Liver (tissue), 3 donors: ENCODE measurements around the gene TNFRSF8.

Experiments
- GABPA ChIP-seq, 2 donors: IDR thresholded peaks in 1 of 2; conservative IDR thresholded peaks in 1 of 2; 2 replicates each; pipeline ENCODE4 v1.6.1; 2016; ENCODE audit warnings: antibody characterized with exemption in 2 of 2, mild to moderate bottlenecking in 1 of 2, moderate library complexity in 1 of 2
- TF ChIP-seq, protein P1 (sequence below): fragments of 150-350 bp; IDR thresholded peaks from 2 replicates; pipeline ENCODE4 v1.5.1; 2017; ENCODE audit warnings: improper control_type of control experiment, low read depth, low read length; ENCODE audit not compliant: missing input control
- TF ChIP-seq, protein P2 (sequence below): IDR thresholded peaks from 2 replicates; pipeline ENCODE4 v1.6.1; 2016; ENCODE audit warnings: antibody characterized with exemption
- donor health status: healthy.
- donor health status: healthy.

DNA sequence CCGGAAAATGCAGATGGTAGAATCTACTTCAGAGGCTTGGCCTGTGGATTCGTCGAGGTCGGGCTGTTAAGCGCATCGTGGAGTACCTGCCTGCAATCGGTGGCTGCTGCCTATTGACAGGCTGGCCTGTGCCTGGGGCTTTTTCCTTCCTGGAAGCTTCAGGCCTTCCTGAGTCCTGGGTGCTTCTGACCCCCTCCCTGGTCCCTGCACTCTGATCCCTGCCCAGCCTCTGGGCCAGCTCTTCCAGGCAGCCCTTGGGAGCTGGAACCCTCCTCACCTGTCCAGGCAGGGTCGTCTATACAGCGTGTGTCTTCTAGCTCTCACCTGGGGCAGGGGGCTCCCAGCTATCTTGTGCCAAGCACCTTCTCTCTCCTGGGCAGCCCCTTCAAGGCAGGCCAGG lies 63.7 kb downstream of the TNFRSF8 start:
- no peak for TF ChIP-seq GABPA (IDR thresholded peaks at IDR 0.05 in 1 of 2, conservative IDR thresholded peaks at IDR 0.05 in 1 of 2)
- TF ChIP-seq, protein P1, sequence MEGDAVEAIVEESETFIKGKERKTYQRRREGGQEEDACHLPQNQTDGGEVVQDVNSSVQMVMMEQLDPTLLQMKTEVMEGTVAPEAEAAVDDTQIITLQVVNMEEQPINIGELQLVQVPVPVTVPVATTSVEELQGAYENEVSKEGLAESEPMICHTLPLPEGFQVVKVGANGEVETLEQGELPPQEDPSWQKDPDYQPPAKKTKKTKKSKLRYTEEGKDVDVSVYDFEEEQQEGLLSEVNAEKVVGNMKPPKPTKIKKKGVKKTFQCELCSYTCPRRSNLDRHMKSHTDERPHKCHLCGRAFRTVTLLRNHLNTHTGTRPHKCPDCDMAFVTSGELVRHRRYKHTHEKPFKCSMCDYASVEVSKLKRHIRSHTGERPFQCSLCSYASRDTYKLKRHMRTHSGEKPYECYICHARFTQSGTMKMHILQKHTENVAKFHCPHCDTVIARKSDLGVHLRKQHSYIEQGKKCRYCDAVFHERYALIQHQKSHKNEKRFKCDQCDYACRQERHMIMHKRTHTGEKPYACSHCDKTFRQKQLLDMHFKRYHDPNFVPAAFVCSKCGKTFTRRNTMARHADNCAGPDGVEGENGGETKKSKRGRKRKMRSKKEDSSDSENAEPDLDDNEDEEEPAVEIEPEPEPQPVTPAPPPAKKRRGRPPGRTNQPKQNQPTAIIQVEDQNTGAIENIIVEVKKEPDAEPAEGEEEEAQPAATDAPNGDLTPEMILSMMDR: no peak
- TF ChIP-seq, protein P2, sequence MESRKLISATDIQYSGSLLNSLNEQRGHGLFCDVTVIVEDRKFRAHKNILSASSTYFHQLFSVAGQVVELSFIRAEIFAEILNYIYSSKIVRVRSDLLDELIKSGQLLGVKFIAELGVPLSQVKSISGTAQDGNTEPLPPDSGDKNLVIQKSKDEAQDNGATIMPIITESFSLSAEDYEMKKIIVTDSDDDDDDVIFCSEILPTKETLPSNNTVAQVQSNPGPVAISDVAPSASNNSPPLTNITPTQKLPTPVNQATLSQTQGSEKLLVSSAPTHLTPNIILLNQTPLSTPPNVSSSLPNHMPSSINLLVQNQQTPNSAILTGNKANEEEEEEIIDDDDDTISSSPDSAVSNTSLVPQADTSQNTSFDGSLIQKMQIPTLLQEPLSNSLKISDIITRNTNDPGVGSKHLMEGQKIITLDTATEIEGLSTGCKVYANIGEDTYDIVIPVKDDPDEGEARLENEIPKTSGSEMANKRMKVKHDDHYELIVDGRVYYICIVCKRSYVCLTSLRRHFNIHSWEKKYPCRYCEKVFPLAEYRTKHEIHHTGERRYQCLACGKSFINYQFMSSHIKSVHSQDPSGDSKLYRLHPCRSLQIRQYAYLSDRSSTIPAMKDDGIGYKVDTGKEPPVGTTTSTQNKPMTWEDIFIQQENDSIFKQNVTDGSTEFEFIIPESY: no peak
